HepG2 (cell line): ENCODE data around the gene EVA1C.

ENCODE experiments used
- FOXK1 ChIP-seq: sonication (generic); formaldehyde crosslinking; IDR thresholded peaks from 2 replicates; pipeline ENCODE4 v1.4.0; 2020; ENCODE audit warnings: low read depth, missing genetic modification reagents, borderline replicate concordance
- GATAD2A ChIP-seq: IDR thresholded peaks from 2 replicates; pipeline ENCODE4 v1.6.1; 2016

GRCh38 chr21:32393677-32394001 lies 18.9 kb upstream of the EVA1C start:
- TF ChIP-seq FOXK1 (CRISPR knock-in tag) (no peak), GATAD2A (no peak)
